Duodenal mucosa (tissue), 2 donors: ENCODE results near the gene NBAS.

Experiments
- H3K27ac ChIP-seq: one replicate; pipeline ENCODE4 v1.7.0; 2013; ENCODE audit warnings: low read depth, low read length
- H3K27me3 ChIP-seq, 2 donors: one replicate each; pipeline ENCODE4 v1.7.0; 2013; ENCODE audit warnings: low read length in 2 of 2, control low read depth in 1 of 2; ENCODE audit not compliant: insufficient read depth in 2 of 2, control insufficient read depth in 1 of 2
- H3K36me3 ChIP-seq, 2 donors: one replicate each; pipeline ENCODE4 v1.7.0; 2013; ENCODE audit warnings: low read length in 2 of 2, control low read depth in 1 of 2; ENCODE audit not compliant: insufficient read depth in 2 of 2, control insufficient read depth in 1 of 2
- H3K4me1 ChIP-seq, 2 donors: one replicate each; pipeline ENCODE4 v1.7.0; 2013; ENCODE audit warnings: low read length in 2 of 2, control low read depth in 1 of 2; ENCODE audit not compliant: insufficient read depth in 2 of 2, control insufficient read depth in 1 of 2
- H3K4me3 ChIP-seq, 2 donors: one replicate each; pipeline ENCODE4 v1.7.0; 2013; ENCODE audit warnings: low read length in 2 of 2, low read depth in 1 of 2
- H3K9ac ChIP-seq, 2 donors: one replicate each; pipeline ENCODE4 v1.7.0; 2013; ENCODE audit warnings: low read length in 2 of 2, low read depth in 1 of 2
- H3K9me3 ChIP-seq, 2 donors: one replicate each; pipeline ENCODE4 v1.7.0; 2013; ENCODE audit warnings: low read length in 2 of 2, control low read depth in 1 of 2; ENCODE audit not compliant: control insufficient read depth in 1 of 2

NBAS gene

GRCh38 chr2:15429032-15429431, 132.1 kb downstream of the NBAS start:
- H3K27me3 ChIP-seq = no peaks in the 10 kb centered on the region
- no peak overlapping the region for H3K9ac ChIP-seq
- H3K4me1 ChIP-seq = no peaks in the 10 kb centered on the region
- no peak overlapping the region for H3K27ac ChIP-seq
- no peak overlapping the region for H3K4me3 ChIP-seq
- H3K9me3 ChIP-seq = no peaks in the 10 kb centered on the region
- peaks cover 4% of the 10 kb centered on the region in 2 donors for H3K36me3 ChIP-seq

- no peaks in the 10 kb centered on the region for H3K9me3 ChIP-seq
- H3K4me3 ChIP-seq = no peak overlapping the region
- H3K27me3 ChIP-seq = no peaks in the 10 kb centered on the region
- H3K4me1 ChIP-seq = no peaks in the 10 kb centered on the region
- no peak overlapping the region for H3K27ac ChIP-seq
- no peak overlapping the region for H3K9ac ChIP-seq
- H3K36me3 ChIP-seq = peaks cover 8 to 9% of the 10 kb centered on the region in 2 donors
Measured at GRCh38 chr2:15427987-15428386, 133.1 kb downstream of the NBAS start.

- no peak overlapping the region for H3K4me3 ChIP-seq
- no peaks in the 10 kb centered on the region for H3K9me3 ChIP-seq
- no peak overlapping the region for H3K27ac ChIP-seq
- no peaks in the 10 kb centered on the region for H3K27me3 ChIP-seq
- H3K36me3 ChIP-seq = peaks cover 8 to 9% of the 10 kb centered on the region in 2 donors
- no peaks in the 10 kb centered on the region for H3K4me1 ChIP-seq
- no peak overlapping the region for H3K9ac ChIP-seq
Measured at GRCh38 chr2:15426606-15427005, 134.5 kb downstream of the NBAS start.

- H3K4me3 ChIP-seq = no peak overlapping the region
- no peaks in the 10 kb centered on the region for H3K9me3 ChIP-seq
- H3K36me3 ChIP-seq = peaks cover 8 to 9% of the 10 kb centered on the region in 2 donors
- H3K4me1 ChIP-seq = no peaks in the 10 kb centered on the region
- no peak overlapping the region for H3K9ac ChIP-seq
- H3K27ac ChIP-seq = no peak overlapping the region
- H3K27me3 ChIP-seq = no peaks in the 10 kb centered on the region
Measured at GRCh38 chr2:15425712-15426111, 135.4 kb downstream of the NBAS start.

GRCh38 chr2:15421753-15422152, 139.4 kb downstream of the NBAS start:
- Histone ChIP-seq H3K4me3 (no peak overlapping the region), H3K27ac (no peak overlapping the region), H3K9ac (no peak overlapping the region), H3K9me3 (no peaks in the 10 kb centered on the region), H3K36me3 (peaks cover 8 to 12% of the 10 kb centered on the region in 2 donors), H3K4me1 (no peaks in the 10 kb centered on the region), H3K27me3 (no peaks in the 10 kb centered on the region)

GRCh38 chr2:15415748-15416147, 145.4 kb downstream of the NBAS start:
- Histone ChIP-seq H3K27ac (no peak overlapping the region), H3K36me3 (peaks cover 8 to 24% of the 10 kb centered on the region in 2 donors), H3K9me3 (no peaks in the 10 kb centered on the region), H3K4me3 (no peak overlapping the region), H3K4me1 (no peaks in the 10 kb centered on the region), H3K27me3 (no peaks in the 10 kb centered on the region), H3K9ac (no peak overlapping the region)

- Histone ChIP-seq H3K27ac (no peak overlapping the region), H3K4me3 (no peak overlapping the region), H3K9me3 (no peaks in the 10 kb centered on the region), H3K4me1 (no peaks in the 10 kb centered on the region), H3K9ac (no peak overlapping the region), H3K36me3 (peaks cover 10 to 22% of the 10 kb centered on the region in 2 donors), H3K27me3 (no peaks in the 10 kb centered on the region)
Measured at GRCh38 chr2:15412779-15413178, 148.4 kb downstream of the NBAS start.

- H3K36me3 ChIP-seq = peaks cover 10 to 22% of the 10 kb centered on the region in 2 donors
- no peak overlapping the region for H3K27ac ChIP-seq
- H3K9ac ChIP-seq = no peak overlapping the region
- no peaks in the 10 kb centered on the region for H3K4me1 ChIP-seq
- no peak overlapping the region for H3K4me3 ChIP-seq
- H3K9me3 ChIP-seq = no peaks in the 10 kb centered on the region
- no peaks in the 10 kb centered on the region for H3K27me3 ChIP-seq
Measured at GRCh38 chr2:15412309-15412708, 148.8 kb downstream of the NBAS start.

GRCh38 chr2:15410884-15411283, 150.2 kb downstream of the NBAS start:
- no peak overlapping the region for H3K4me3 ChIP-seq
- H3K4me1 ChIP-seq = no peaks in the 10 kb centered on the region
- H3K27me3 ChIP-seq = no peaks in the 10 kb centered on the region
- no peak overlapping the region for H3K27ac ChIP-seq
- H3K36me3 ChIP-seq = peaks cover 10 to 21% of the 10 kb centered on the region in 2 donors
- no peak overlapping the region for H3K9ac ChIP-seq
- H3K9me3 ChIP-seq = no peaks in the 10 kb centered on the region

GRCh38 chr2:15408759-15409158, 152.4 kb downstream of the NBAS start:
- no peaks in the 10 kb centered on the region for H3K9me3 ChIP-seq
- no peaks in the 10 kb centered on the region for H3K4me1 ChIP-seq
- H3K27ac ChIP-seq = no peak overlapping the region
- H3K27me3 ChIP-seq = no peaks in the 10 kb centered on the region
- no peak overlapping the region for H3K9ac ChIP-seq
- no peak overlapping the region for H3K4me3 ChIP-seq
- peaks cover 8 to 10% of the 10 kb centered on the region in 2 donors for H3K36me3 ChIP-seq

GRCh38 chr2:15407666-15408065, 153.5 kb downstream of the NBAS start:
- Histone ChIP-seq H3K4me3 (no peak overlapping the region), H3K27me3 (no peaks in the 10 kb centered on the region), H3K9me3 (no peaks in the 10 kb centered on the region), H3K9ac (no peak overlapping the region), H3K4me1 (no peaks in the 10 kb centered on the region), H3K36me3 (peaks cover 4 to 5% of the 10 kb centered on the region in 2 donors), H3K27ac (no peak overlapping the region)
